NCI-H446 treated with DMSO at 0.1 percent for 48 hours (cell line): ENCODE measurements around the gene TBKBP1.

ENCODE experiments used
- DNase-seq: peaks from one replicate; lab custom pipeline; 2025; lab: John Stamatoyannopoulos, UW

The TBKBP1 gene

DNA sequence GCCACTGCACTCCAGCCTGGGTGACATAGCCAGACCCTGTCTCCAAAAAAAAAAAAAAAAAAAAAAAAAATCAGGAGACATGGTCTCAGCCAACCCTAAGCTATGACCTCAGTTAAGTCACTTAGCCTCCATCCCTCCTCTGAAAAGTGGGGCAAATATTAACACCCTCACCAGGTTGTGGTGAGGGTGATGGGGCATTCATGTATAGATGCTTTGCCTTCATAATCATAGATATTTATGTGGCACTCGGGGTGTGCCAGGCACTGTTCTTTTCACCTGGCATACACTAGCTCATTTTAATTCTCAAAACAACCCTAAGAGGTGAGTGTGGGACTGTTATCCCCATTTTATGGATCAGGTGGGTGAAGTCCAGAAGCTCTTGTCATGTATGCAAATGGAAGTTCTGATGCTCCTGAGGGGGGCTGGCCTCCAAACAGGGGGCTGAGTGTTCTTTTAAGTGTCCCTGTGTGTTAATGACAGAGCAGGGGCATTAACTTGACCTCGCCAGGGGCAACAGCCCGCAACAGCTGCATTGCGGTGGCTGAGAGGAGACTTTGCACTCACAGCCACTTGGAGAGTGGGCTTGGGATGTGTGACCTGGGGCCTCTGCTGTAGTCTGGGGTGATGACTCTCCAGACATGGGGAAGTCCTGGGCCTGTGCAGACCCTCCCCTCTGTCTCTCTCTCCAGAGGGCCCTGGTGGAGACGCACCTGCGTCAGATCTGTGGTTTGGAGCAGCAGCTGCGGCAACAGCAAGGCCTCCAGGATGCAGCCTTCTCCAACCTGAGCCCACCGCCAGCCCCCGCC lies 4.1 kb downstream of the TBKBP1 start:
- no peak for DNase-seq

DNA sequence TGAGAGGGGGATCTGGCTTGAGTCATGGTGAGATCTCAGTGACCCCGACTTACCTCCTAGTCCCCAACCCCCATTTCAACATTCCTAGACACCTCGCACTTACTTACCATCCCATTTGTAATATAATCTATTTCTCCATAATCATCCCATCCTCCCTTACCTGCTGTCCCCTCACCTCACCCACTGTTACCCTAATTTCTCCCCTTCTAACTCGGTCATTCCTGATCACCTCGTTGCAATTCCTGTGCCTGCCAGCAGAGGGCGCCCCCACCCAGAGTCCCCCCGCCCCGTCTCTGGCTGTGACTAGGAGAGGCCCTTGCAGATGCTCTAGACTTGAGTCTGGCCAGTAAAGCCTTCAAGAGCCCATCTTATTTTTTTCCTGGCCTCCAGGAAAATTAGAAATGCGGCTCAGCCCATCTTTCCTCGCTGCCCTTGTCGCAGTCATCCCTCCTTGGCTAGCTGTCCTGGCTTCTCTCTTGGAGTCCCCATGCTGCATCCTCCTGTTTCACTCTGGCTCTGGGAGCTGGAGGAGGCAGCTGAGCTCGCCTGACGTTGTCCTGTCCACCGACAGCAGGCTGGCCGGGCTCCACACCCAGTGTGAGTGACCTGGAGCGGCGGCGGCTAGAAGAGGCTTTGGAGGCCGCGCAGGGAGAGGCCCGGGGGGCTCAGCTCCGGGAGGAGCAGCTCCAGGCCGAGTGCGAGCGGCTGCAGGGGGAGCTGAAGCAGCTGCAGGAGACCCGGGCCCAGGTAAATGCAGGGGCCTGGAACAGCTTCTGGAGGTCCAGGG lies 5.0 kb downstream of the TBKBP1 start:
- no peak for DNase-seq

GRCh38 chr17:47699536-47699840 lies 5.5 kb downstream of the TBKBP1 start:
- no peak for DNase-seq

DNA sequence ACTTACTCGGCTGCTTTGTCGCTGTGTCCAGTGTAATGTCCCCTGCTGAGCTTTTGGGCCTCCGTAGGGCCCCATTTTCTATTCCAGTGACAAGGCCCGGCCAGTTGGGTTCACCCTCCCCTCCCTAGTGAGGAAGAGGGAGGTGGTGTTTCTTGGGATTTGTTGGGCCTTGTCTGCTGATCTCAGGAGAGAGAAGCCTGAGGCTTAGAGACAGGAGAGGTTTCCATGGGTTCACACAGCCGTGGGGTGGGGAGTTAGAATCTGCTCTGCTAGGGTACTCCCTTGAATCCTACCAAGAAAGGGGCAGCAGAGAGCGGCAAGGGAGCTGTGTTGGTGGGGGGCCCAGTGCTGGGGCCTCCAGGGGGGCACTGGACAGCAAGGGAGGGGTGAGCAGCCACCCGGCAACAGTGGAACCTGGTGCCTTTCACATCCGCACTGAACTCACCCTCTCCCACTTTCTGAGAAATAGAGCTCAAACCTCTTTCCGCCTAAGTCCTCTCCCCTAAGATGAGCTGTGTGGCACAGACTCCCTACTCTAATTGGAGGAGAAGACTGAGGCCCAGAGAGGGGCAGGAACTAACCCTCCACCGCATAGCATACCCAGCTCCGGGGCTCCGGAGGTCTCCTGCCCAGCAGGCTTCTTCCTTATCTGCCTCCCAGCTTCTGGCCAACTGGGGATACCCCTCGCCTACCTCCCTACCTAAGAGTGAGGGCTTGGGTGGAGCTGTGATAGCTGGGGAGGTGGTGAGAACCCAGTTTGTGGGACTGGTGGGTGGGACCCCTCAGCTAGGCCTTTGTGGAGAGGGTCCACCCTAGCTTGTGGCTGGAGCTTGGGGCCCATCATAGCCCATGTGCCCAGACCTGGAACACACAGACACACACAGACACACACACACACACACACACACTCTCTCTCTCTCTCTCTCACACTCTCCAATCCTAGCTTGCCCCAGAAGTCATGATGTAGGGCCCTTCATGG lies 6.8 kb downstream of the TBKBP1 start:
- DNase-seq, result no peak

DNA sequence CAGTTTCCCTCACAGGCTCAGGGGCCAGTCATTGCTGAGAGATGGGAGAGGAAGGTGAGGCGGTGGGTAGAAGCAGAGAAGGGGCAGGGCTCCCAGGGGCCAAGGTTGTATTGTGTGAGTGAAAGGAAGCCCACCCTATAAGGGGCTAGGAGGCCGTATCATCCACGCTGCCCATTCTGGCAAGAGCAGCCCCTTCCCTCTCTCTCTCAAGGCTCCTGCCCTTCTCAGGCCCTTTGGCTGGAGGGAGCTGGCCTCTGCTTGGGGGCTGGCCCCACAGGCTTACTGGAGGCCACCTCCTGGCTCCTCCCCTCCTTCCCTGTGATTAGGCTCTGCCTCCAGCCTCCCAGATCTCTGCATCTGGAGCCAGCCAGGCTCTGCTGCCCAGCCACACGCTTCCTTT lies 7.6 kb downstream of the TBKBP1 start:
- no peak for DNase-seq

DNA sequence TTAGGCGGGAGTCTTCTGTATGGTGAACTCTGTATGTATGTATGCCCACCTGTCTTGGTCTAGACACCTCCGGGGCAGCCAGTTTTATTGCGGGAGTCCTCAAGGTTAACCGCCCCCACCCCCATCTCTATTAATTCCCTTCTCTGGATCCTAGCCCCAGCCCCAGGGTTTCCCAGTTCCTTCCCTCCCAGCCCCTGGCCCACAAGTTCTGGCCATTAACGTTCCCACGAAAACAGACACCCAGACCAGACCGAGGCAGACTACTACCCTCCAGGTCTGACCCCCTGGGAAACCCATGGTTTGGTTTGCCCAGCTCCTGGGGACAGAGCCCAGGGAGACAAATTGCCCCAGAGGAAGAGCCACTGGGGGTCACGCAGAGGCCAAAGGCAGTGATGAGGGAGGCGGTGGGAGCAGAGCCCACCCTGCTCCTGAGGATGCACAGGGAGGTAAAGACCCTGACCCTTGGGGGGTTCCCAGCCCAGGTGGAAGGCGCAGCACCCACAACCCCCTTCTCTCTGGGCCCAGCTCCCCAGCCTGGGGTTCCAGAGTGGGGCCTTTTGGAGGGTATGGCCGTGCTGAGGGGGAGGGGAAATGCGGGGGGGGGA lies 8.5 kb downstream of the TBKBP1 start:
- DNase-seq, result no peak

- DNase-seq, result no peak
These were observed 9.2 kb downstream of the TBKBP1 start for GRCh38 chr17:47703191-47703591.

DNA sequence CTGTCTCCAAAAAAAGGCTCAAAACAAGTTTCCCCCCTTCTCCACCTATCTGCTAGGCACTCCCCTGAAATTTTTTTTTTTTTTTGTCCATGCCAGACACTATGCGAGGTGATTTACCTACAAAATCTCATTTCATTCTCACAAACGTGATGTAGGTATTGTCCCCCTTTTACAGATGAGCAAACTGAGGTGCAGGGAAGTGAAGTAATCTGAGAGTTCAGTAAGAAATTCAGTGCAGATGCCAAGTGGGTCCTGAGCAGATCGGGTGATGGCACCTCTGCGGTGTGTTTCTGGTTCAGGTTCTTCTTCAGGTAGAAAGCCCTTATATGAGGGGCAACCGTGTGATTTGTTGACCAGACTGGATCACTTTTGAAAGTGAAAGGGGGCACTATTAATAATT lies 9.7 kb downstream of the TBKBP1 start:
- DNase-seq, result no peak

- no peak for DNase-seq
These were observed 10.2 kb downstream of the TBKBP1 start for GRCh38 chr17:47704116-47704515.

- peak; percentile 8 for DNase-seq
These were observed 10.8 kb downstream of the TBKBP1 start for GRCh38 chr17:47704736-47705135.

DNA sequence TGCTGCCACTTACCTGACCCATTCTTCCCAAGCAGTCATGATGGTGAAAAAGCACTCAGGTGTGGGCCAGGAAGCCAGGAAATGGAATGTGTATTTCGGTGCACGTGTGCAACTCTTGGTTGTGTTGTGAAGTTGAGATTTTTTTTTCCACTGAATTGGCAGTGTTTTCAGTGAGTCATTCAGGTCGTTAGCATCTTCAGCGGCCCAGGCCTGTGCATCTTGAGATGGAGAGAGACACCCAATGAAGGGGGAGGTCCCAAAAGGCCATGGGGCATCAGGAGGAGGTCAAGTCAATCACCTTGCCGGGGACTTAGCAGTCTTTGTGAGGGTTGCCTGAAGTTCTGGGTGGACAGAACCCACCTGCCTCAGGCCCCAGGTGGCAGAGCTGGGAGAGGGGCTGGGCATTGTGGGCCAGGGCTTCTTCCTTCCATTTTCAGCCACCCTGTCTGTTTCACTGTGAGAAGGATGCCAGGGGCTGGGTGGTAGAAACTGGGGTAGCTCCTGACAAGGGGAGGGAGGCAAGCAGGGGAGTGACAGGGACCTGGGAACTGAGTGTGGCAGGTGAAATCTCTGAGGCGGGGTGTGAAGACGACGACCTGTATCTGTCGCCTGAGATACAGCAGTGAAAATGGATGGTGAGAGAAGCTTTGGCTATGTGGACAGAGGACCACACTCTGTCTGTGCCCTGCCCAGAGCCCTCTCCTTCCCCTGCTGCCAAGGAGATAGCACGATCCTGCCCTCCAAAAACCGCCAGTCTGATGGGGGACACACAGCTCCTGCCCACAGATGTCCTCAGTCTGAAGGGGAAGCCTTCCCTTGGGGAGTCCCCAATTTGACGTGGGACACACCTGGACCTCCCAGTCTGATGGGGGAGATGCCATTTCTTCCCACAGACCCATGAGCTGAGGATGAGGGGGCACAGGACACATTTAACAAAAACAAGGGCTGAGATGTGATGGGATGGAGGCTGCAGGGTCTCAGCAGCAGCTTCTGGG lies 11.9 kb downstream of the TBKBP1 start:
- DNase-seq, result no peak

DNA sequence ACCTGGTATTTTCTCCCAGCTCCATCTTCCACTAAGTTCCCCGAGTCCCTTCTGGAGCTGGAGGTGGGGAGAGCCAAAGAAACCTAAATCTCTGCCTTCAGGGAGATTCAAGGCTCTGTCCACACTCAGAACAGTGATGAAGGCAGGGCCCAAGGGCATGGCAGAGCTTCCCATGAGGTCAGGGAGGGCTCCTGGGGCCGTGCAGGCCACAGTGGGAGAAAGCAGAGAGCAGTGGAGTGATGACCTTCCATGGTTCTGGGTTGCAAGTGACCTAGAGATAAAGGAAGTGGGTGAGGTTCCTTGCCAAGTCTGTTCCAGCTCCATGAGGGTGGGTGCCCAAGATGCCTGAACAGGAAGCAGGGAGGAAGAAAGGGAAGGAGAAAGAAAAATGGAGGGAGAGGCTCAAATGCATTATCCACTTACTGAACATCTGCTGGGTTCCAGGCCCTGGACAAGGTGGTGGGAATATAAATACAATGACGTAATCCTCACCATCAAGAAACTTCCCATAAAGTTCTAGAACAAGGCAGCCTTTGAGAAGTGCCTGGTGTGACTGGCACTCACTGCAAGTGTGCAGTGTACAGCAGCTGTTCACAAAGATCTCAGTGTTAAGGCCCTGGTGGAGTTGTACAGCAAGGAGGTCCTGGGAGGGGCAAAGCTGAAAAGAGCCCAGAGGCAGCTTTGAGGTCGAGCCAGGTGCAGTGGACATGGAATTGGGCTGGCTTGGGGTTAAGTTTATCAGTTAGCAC lies 13.3 kb downstream of the TBKBP1 start:
- DNase-seq, result no peak

DNA sequence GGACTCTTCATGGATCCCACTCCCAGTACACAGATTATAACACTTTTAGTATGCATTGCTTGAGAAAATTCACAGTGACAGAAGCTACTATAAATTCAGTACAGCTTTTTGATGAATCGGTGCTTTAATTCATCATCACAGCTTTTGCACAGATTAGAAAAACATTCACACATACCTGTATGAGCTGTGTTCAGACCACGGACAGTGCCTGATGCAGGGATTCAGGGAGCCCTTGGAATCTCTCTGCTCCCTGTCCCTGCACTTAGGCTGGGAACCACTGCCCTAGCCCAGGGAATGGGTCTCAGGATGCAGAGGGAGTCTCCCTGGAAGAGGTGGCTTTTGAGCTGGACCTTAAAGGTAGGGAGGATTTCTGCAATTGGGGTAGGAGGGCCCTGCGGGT lies 13.9 kb downstream of the TBKBP1 start:
- no peak for DNase-seq

- DNase-seq, result no peak
These were observed 14.4 kb downstream of the TBKBP1 start for GRCh38 chr17:47708312-47708863.

- DNase-seq, result no peak
These were observed 15.0 kb downstream of the TBKBP1 start for GRCh38 chr17:47708864-47709541.

DNA sequence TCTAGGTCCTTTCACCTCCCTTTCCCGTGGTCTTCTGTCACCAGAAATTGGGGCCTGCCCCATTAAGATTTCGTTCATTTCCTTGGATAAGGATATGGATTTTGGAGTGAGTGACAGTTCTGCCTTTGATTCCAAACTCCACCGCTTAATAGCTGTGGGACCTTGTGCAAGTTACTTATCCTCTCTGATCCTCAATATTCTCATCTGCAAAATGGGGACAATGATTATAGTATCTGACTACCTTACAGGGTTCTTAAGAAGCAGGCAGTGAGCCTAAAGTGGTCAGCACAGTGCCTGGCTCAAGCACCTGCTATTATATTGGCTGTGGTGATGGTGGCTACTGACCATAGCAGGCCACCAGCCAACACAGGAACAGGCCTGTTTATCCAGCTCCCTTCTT lies 15.6 kb downstream of the TBKBP1 start:
- DNase-seq, result no peak

DNA sequence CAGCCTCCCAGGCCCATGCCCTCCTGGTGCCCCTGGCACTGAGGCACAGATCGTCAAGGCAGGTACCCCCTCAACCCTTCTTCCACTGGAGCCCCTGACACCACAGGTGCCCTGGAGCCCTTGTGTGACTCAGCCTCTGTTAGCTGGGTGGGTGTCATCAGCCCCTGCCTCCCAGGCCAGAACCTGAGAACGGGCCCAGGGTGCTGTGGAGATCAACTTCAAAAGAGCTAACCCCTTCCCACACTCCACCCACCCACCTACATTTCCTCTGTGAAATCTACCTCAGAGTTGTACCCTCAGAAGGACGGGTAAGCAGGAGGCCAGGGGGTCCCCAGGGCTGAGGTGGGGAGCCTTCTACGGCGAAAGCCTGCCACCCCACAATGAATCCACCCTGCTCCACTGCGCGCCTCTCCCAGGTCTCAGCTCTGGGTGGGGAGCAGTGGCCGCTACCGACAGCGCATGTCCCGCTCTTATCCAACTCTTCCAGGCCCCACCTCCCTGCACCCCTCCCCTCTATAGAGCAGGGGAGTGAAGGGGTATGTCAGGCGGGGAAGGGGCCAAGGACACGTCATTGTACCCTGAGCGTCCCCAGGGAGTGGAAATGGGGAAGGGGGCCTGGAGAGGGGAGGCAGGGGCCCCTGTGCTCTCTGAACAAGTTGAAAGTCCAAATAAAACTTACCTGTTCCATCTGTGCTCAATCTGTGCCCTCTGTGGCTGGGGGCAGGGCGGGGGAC lies 17.6 kb downstream of the TBKBP1 start:
- no peak for DNase-seq

GRCh38 chr17:47712330-47713023 lies 18.5 kb downstream of the TBKBP1 start:
- DNase-seq, result no peak
